ENCODE measurements around the gene SLC9A3.

The SLC9A3 gene

GRCh38 chr5:501105-501830 lies 23.0 kb downstream of the SLC9A3 start:
- H3K4me2 ChIP-seq (ENCODE audit: low read length): no peak overlapping the region
- no peak overlapping the region for H2BK5ac ChIP-seq (ENCODE audit: low read length)
- DNase-seq: no peak
- H3K36me3 ChIP-seq (ENCODE audit: control insufficient read depth, insufficient read depth, low read length): no peaks in the 10 kb centered on the region
- no peak overlapping the region for H3K18ac ChIP-seq (ENCODE audit: low read length)
- H3K27ac ChIP-seq (ENCODE audit: low read depth, low read length): no peak overlapping the region
- H3K4me1 ChIP-seq (ENCODE audit: control insufficient read depth, low read depth, low read length): no peaks in the 10 kb centered on the region
- no peak overlapping the region for H3K9ac ChIP-seq (ENCODE audit: low read length)
- no CpG with 5 or more reads among the region's 41 CpGs for WGBS (ENCODE audit: extremely low coverage, insufficient coverage, low lambda C conversion rate)
- no peaks in the 10 kb centered on the region for H3K79me2 ChIP-seq (ENCODE audit: control insufficient read depth, insufficient read depth, low read length)
- no peak overlapping the region for H3K4ac ChIP-seq (ENCODE audit: low read depth, low read length)
- H2AK5ac ChIP-seq (ENCODE audit: low read length): no peak overlapping the region
- no peaks in the 10 kb centered on the region for H3K79me1 ChIP-seq (ENCODE audit: low read length)
- H3K4me3 ChIP-seq (ENCODE audit: low read length): no peak overlapping the region
- no peak overlapping the region for H2BK120ac ChIP-seq (ENCODE audit: low read depth, low read length)
- no peak overlapping the region for H3K23ac ChIP-seq (ENCODE audit: low read length)
- no peak overlapping the region for H4K8ac ChIP-seq (ENCODE audit: low read depth, low read length)
- peak overlapping the region; percentile 15 for H3K56ac ChIP-seq (ENCODE audit: low read length)
- H2BK15ac ChIP-seq (replicated peaks; ENCODE audit: low read depth): no peak overlapping the region
- H3K27me3 ChIP-seq (ENCODE audit: insufficient read depth, low read length, poor library complexity): peaks cover 23% of the 10 kb centered on the region
- H4K5ac ChIP-seq (ENCODE audit: low read length): no peak overlapping the region

- H4K8ac ChIP-seq (ENCODE audit: low read depth, low read length): no peak overlapping the region
- H3K23ac ChIP-seq (ENCODE audit: low read length): no peak overlapping the region
- H3K4ac ChIP-seq (ENCODE audit: low read depth, low read length): no peak overlapping the region
- H3K27me3 ChIP-seq (ENCODE audit: insufficient read depth, low read length, poor library complexity): peaks cover 24% of the 10 kb centered on the region
- no peaks in the 10 kb centered on the region for H3K79me2 ChIP-seq (ENCODE audit: control insufficient read depth, insufficient read depth, low read length)
- H3K4me2 ChIP-seq (ENCODE audit: low read length): no peak overlapping the region
- no peak overlapping the region for H3K27ac ChIP-seq (ENCODE audit: low read depth, low read length)
- no peaks in the 10 kb centered on the region for H3K4me1 ChIP-seq (ENCODE audit: control insufficient read depth, low read depth, low read length)
- H2BK5ac ChIP-seq (ENCODE audit: low read length): no peak overlapping the region
- no peak for DNase-seq
- no peak overlapping the region for H2BK15ac ChIP-seq (replicated peaks; ENCODE audit: low read depth)
- H2BK120ac ChIP-seq (ENCODE audit: low read depth, low read length): no peak overlapping the region
- H4K5ac ChIP-seq (ENCODE audit: low read length): no peak overlapping the region
- H3K9ac ChIP-seq (ENCODE audit: low read length): no peak overlapping the region
- no peak overlapping the region for H3K4me3 ChIP-seq (ENCODE audit: low read length)
- no peak overlapping the region for H3K18ac ChIP-seq (ENCODE audit: low read length)
- H3K36me3 ChIP-seq (ENCODE audit: control insufficient read depth, insufficient read depth, low read length): no peaks in the 10 kb centered on the region
- no peaks in the 10 kb centered on the region for H3K79me1 ChIP-seq (ENCODE audit: low read length)
- H3K56ac ChIP-seq (ENCODE audit: low read length): no peak overlapping the region
- no CpG with 5 or more reads among the region's 10 CpGs for WGBS (ENCODE audit: extremely low coverage, insufficient coverage, low lambda C conversion rate)
- H2AK5ac ChIP-seq (ENCODE audit: low read length): no peak overlapping the region
These were observed 23.8 kb downstream of the SLC9A3 start for GRCh38 chr5:500491-500890.

GRCh38 chr5:499233-500209 lies 24.7 kb downstream of the SLC9A3 start:
- Histone ChIP-seq H3K18ac (ENCODE audit: low read length) (no peak overlapping the region), H3K79me2 (ENCODE audit: control insufficient read depth, insufficient read depth, low read length) (no peaks in the 10 kb centered on the region), H2BK120ac (ENCODE audit: low read depth, low read length) (no peak overlapping the region), H2AK5ac (ENCODE audit: low read length) (no peak overlapping the region), H3K27me3 (ENCODE audit: insufficient read depth, low read length, poor library complexity) (peaks cover 29% of the 10 kb centered on the region), H3K9ac (ENCODE audit: low read length) (no peak overlapping the region), H3K4me1 (ENCODE audit: control insufficient read depth, low read depth, low read length) (no peaks in the 10 kb centered on the region), H4K5ac (ENCODE audit: low read length) (no peak overlapping the region), H3K36me3 (ENCODE audit: control insufficient read depth, insufficient read depth, low read length) (no peaks in the 10 kb centered on the region), H2BK5ac (ENCODE audit: low read length) (no peak overlapping the region), H3K56ac (ENCODE audit: low read length) (no peak overlapping the region), H3K4me3 (ENCODE audit: low read length) (no peak overlapping the region), H3K79me1 (ENCODE audit: low read length) (no peaks in the 10 kb centered on the region), H4K8ac (ENCODE audit: low read depth, low read length) (no peak overlapping the region), H3K23ac (ENCODE audit: low read length) (peak overlapping the region; percentile 17), H3K27ac (ENCODE audit: low read depth, low read length) (no peak overlapping the region), H3K4me2 (ENCODE audit: low read length) (no peak overlapping the region), H3K4ac (ENCODE audit: low read depth, low read length) (no peak overlapping the region), H2BK15ac (replicated peaks; ENCODE audit: low read depth) (no peak overlapping the region)
- no CpG with 5 or more reads among the region's 32 CpGs for WGBS (ENCODE audit: extremely low coverage, insufficient coverage, low lambda C conversion rate)
- DNase-seq: no peak

- Histone ChIP-seq H2BK120ac (ENCODE audit: low read depth, low read length) (no peak overlapping the region), H3K56ac (ENCODE audit: low read length) (no peak overlapping the region), H3K79me2 (ENCODE audit: control insufficient read depth, insufficient read depth, low read length) (no peaks in the 10 kb centered on the region), H3K27me3 (ENCODE audit: insufficient read depth, low read length, poor library complexity) (peaks cover 32% of the 10 kb centered on the region), H3K23ac (ENCODE audit: low read length) (no peak overlapping the region), H3K4me2 (ENCODE audit: low read length) (no peak overlapping the region), H4K8ac (ENCODE audit: low read depth, low read length) (no peak overlapping the region), H3K36me3 (ENCODE audit: control insufficient read depth, insufficient read depth, low read length) (no peaks in the 10 kb centered on the region), H2BK5ac (ENCODE audit: low read length) (no peak overlapping the region), H3K18ac (ENCODE audit: low read length) (no peak overlapping the region), H3K4me1 (ENCODE audit: control insufficient read depth, low read depth, low read length) (no peaks in the 10 kb centered on the region), H4K5ac (ENCODE audit: low read length) (no peak overlapping the region), H2BK15ac (replicated peaks; ENCODE audit: low read depth) (no peak overlapping the region), H3K4ac (ENCODE audit: low read depth, low read length) (no peak overlapping the region), H3K9ac (ENCODE audit: low read length) (no peak overlapping the region), H3K27ac (ENCODE audit: low read depth, low read length) (no peak overlapping the region), H2AK5ac (ENCODE audit: low read length) (no peak overlapping the region), H3K79me1 (ENCODE audit: low read length) (no peaks in the 10 kb centered on the region), H3K4me3 (ENCODE audit: low read length) (no peak overlapping the region)
- no peak for DNase-seq
- WGBS (ENCODE audit: extremely low coverage, insufficient coverage, low lambda C conversion rate): no CpG with 5 or more reads among the region's 40 CpGs
These were observed 26.3 kb downstream of the SLC9A3 start for GRCh38 chr5:497871-498509.

- Histone ChIP-seq H3K36me3 (ENCODE audit: control insufficient read depth, insufficient read depth, low read length) (no peaks in the 10 kb centered on the region), H4K5ac (ENCODE audit: low read length) (no peak overlapping the region), H3K56ac (ENCODE audit: low read length) (no peak overlapping the region), H3K4ac (ENCODE audit: low read depth, low read length) (no peak overlapping the region), H3K4me2 (ENCODE audit: low read length) (no peak overlapping the region), H3K27ac (ENCODE audit: low read depth, low read length) (no peak overlapping the region), H4K8ac (ENCODE audit: low read depth, low read length) (no peak overlapping the region), H3K4me3 (ENCODE audit: low read length) (no peak overlapping the region), H3K18ac (ENCODE audit: low read length) (no peak overlapping the region), H3K27me3 (ENCODE audit: insufficient read depth, low read length, poor library complexity) (peaks cover 39% of the 10 kb centered on the region), H2BK120ac (ENCODE audit: low read depth, low read length) (no peak overlapping the region), H3K9ac (ENCODE audit: low read length) (no peak overlapping the region), H2BK5ac (ENCODE audit: low read length) (no peak overlapping the region), H3K79me2 (ENCODE audit: control insufficient read depth, insufficient read depth, low read length) (no peaks in the 10 kb centered on the region), H3K4me1 (ENCODE audit: control insufficient read depth, low read depth, low read length) (no peaks in the 10 kb centered on the region), H2BK15ac (replicated peaks; ENCODE audit: low read depth) (no peak overlapping the region), H3K23ac (ENCODE audit: low read length) (no peak overlapping the region), H3K79me1 (ENCODE audit: low read length) (no peaks in the 10 kb centered on the region), H2AK5ac (ENCODE audit: low read length) (no peak overlapping the region)
- WGBS (ENCODE audit: extremely low coverage, insufficient coverage, low lambda C conversion rate): no CpG with 5 or more reads among the region's 22 CpGs
- DNase-seq: no peak
These were observed 27.1 kb downstream of the SLC9A3 start for GRCh38 chr5:497090-497700.
